A549 (cell line): ENCODE data around the gene DOCK10. TPM values are rescaled to one million over a fixed set of nuclear protein-coding genes. Genes with fewer than 3 reads are reported as not detected.

Experiments used
- ATAC-seq, 2 experiments: fragments of 200-7000 bp in 1 of 2; fragments of >200 bp in 1 of 2; cut with Nextera tagmentation in 1 of 2; cut with Tn5 transposase in 1 of 2; 3 replicates each; pipeline versions ENCODE4 v1.8.0 to v1.9.1; 2018 to 2020; ENCODE audit warnings: mild to moderate bottlenecking in 1 of 2, moderate library complexity in 1 of 2
- CTCF ChIA-PET: fragments of 300-600 bp; sonication (Branson Sonifier 250); formaldehyde crosslinking; extraction: SDS; loops from one replicate; lab custom pipeline; 2021; ENCODE audit warnings: antibody characterized with exemption, inconsistent platforms; lab: Yijun Ruan, JAX
- POLR2A ChIA-PET: fragments of 350-600 bp; formaldehyde crosslinking; extraction: SDS; loops from one replicate; lab custom pipeline; 2021; ENCODE audit warnings: antibody characterized with exemption, inconsistent platforms; lab: Yijun Ruan, JAX
- DNase-seq, 2 experiments: peaks; one replicate each; pipeline versions ENCODE4 v3.0.0 to v3.0.0-alpha.2; 2011 to 2016; ENCODE audit warnings: low read depth in 1 of 2, low spot score in 1 of 2
- FAIRE-seq: peaks from 2 replicates; lab custom pipeline; 2011; peaks lifted over from hg19 to GRCh38; lab: Jason Lieb, UNC
- H3K27ac ChIP-seq, 2 experiments: fragments of >200 bp; sonication (Bioruptor Twin); formaldehyde crosslinking; 3 replicates each; pipeline ENCODE4 v1.5.1; 2016 to 2017
- H3K4me1 ChIP-seq: fragments of >200 bp; sonication (Bioruptor Twin); formaldehyde crosslinking; 3 replicates; pipeline ENCODE4 v1.6.1; 2016
- H3K4me2 ChIP-seq: fragments of >200 bp; sonication (Bioruptor Twin); formaldehyde crosslinking; 3 replicates; pipeline ENCODE4 v1.6.1; 2016
- H3K4me3 ChIP-seq: fragments of >200 bp; sonication (Bioruptor Twin); formaldehyde crosslinking; 3 replicates; pipeline ENCODE4 v1.5.1; 2016
- H3K9me3 ChIP-seq: fragments of >200 bp; sonication (Bioruptor Twin); formaldehyde crosslinking; 3 replicates; pipeline ENCODE4 v1.6.1; 2016
- CBX2 ChIP-seq: fragments of 200-600 bp; sonication (generic); IDR thresholded peaks from 2 replicates; pipeline ENCODE4 v1.6.1; 2016; ENCODE audit warnings: low read depth, mild to moderate bottlenecking, borderline replicate concordance
- CHD2 ChIP-seq: fragments of 150-350 bp; IDR thresholded peaks from 2 replicates; pipeline ENCODE4 v1.6.1; 2014; ENCODE audit warnings: low read length; ENCODE audit not compliant: partially characterized antibody
- CTCF ChIP-seq: fragments of >200 bp; sonication (Bioruptor Twin); formaldehyde crosslinking; IDR thresholded peaks from 3 replicates; pipeline ENCODE4 v1.5.1; 2016
- EHF ChIP-seq: fragments of 250-450 bp; sonication (Bioruptor Pico); IDR thresholded peaks from 2 replicates; pipeline ENCODE4 v1.5.0; 2020; ENCODE audit warnings: mild to moderate bottlenecking
- ELK1 ChIP-seq: fragments of 150-350 bp; IDR thresholded peaks from 2 replicates; pipeline ENCODE4 v1.6.1; 2014; ENCODE audit warnings: low read depth, mild to moderate bottlenecking, low read length
- FOXS1 ChIP-seq: fragments of 250-450 bp; sonication (Bioruptor Pico); IDR thresholded peaks from 2 replicates; pipeline ENCODE4 v1.5.0; 2020; ENCODE audit warnings: mild to moderate bottlenecking, moderate library complexity
- HOXA7 ChIP-seq: fragments of 250-450 bp; sonication (Bioruptor Pico); IDR thresholded peaks from 2 replicates; pipeline ENCODE4 v1.5.0; 2020; ENCODE audit warnings: mild to moderate bottlenecking, moderate library complexity
- HOXB5 ChIP-seq: fragments of 250-450 bp; sonication (Bioruptor Pico); IDR thresholded peaks from 2 replicates; pipeline ENCODE4 v1.5.0; 2020; ENCODE audit warnings: mild to moderate bottlenecking, moderate library complexity
- KDM1A ChIP-seq: fragments of 200-600 bp; sonication (generic); IDR thresholded peaks from 2 replicates; pipeline ENCODE4 v1.6.1; 2016; ENCODE audit warnings: low read depth, mild to moderate bottlenecking
- MAFK ChIP-seq: fragments of 450-650 bp; IDR thresholded peaks from 2 replicates; pipeline ENCODE4 v1.6.1; 2014; ENCODE audit not compliant: partially characterized antibody
- PBX3 ChIP-seq: IDR thresholded peaks from 2 replicates; pipeline ENCODE4 v1.6.1; 2012
- POLR2AphosphoS2 ChIP-seq: conservative IDR thresholded peaks from 2 replicates; pipeline ENCODE4 v1.6.1; 2012; ENCODE audit warnings: low read length, improper control_type of control experiment, inconsistent platforms
- REST ChIP-seq: fragments of 200-600 bp; sonication (generic); IDR thresholded peaks from 2 replicates; pipeline ENCODE4 v1.6.1; 2016; ENCODE audit warnings: antibody characterized with exemption, mild to moderate bottlenecking, moderate library complexity
- RFX5 ChIP-seq: fragments of 450-650 bp; IDR thresholded peaks from 2 replicates; pipeline ENCODE4 v1.7.1; 2014; ENCODE audit warnings: antibody characterized with exemption, mild to moderate bottlenecking, moderate library complexity
- RNF2 ChIP-seq: fragments of 200-600 bp; sonication (generic); IDR thresholded peaks from 2 replicates; pipeline ENCODE4 v1.6.1; 2016; ENCODE audit warnings: low read depth, mild to moderate bottlenecking, antibody characterized with exemption, moderate library complexity, borderline replicate concordance
- SMC3 ChIP-seq: fragments of >200 bp; sonication (Bioruptor Twin); formaldehyde crosslinking; IDR thresholded peaks from 3 replicates; pipeline ENCODE4 v1.6.1; 2018; ENCODE audit warnings: inconsistent platforms
- TFCP2L1 ChIP-seq: fragments of 250-450 bp; sonication (Bioruptor Pico); IDR thresholded peaks from 2 replicates; pipeline ENCODE4 v1.5.0; 2021; ENCODE audit warnings: mild to moderate bottlenecking
- ZC3H11A ChIP-seq: fragments of 450-650 bp; IDR thresholded peaks from 2 replicates; pipeline ENCODE4 v1.6.1; 2014; ENCODE audit warnings: antibody characterized with exemption, mild to moderate bottlenecking
- ZNF302 ChIP-seq: fragments of 250-450 bp; sonication (Bioruptor Pico); IDR thresholded peaks from 2 replicates; pipeline ENCODE4 v1.9.0; 2021; ENCODE audit warnings: inconsistent platforms, mild to moderate bottlenecking, moderate library complexity
- WGBS: methylation state at CpG from one replicate; pipeline ENCODE4 v1.1.6; 2017; ENCODE audit errors: missing lambda C conversion rate; 5-methylcytosine and 5-hydroxymethylcytosine counted together
- polyA plus RNA-seq, 4 experiments: library from polyadenylated mRNA; depleted of rRNA in 3 of 4; stranded (reverse); fragments of >200 nt; fragmentation: RNase III in 1 of 4; extraction: RNeasy Plus Mini Kit Qiagen cat#74134 plus additional on column Dnase treatment in 1 of 4; gene quantifications; 2 replicates in 3 of 4; 3 replicates in 1 of 4; pipeline ENCODE4 v1.2.3, GENCODE V29; 2011 to 2017

The DOCK10 gene
- polyA plus RNA-seq, 2 of the 4 experiments (the other 2 are of a cell fraction) = 43.0 to 45.3 TPM

DNA sequence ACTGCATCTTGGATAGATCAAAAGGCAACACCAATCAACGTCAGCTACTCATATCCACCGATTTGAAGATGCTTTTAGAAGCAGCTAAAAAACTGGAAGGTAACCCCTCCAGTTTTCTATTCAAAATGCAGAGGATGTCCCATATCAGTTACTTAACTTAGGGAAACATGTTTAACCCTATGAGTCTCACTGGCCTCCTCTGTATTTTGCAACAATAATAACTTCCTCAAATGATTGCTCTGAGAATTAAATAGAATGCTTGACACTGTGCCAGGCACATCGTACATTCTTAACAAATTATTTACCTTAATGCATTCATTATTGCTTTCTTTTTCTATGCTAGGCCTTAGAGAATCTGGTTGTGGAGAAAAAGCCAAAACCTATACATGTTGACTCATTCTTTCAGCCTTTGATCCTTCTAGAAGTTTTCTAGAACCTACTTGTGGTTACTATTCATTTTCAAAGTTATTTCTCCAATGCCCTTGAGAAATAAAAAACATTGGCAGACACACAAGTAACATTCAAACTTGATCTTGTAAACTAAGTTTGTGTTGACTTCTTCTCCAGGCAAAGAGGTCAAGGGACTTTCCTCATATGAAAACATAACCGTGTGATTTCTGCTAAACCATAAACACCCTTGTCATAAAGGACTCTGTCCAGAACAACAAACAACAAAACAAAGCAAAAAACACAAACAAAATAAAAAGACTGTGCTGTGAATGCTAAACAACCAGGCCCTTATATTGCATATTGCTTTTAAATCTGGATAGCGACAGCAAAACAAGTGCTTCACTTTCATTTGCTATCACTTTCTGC is 4.6 kb downstream of the DOCK10 start:
- WGBS = 67% methylated on average over 5 of the region's 5 CpGs
- Histone ChIP-seq H3K4me1 (peaks cover 40% of the 10 kb centered on the region), H3K4me3 (no peak overlapping the region), H3K4me2 (peak overlapping the region; percentile 36), H3K27ac (no peak overlapping the region), H3K9me3 (no peaks in the 10 kb centered on the region)
- TF ChIP-seq CBX2 (no peak), TFCP2L1 (CRISPR knock-in tag) (no peak), FOXS1 (CRISPR knock-in tag) (no peak)
- FAIRE-seq (no peak), ATAC-seq (no peak), DNase-seq (no peak)
- ChIA-PET CTCF (no interaction called here), POLR2A (no interaction called here)

DNA sequence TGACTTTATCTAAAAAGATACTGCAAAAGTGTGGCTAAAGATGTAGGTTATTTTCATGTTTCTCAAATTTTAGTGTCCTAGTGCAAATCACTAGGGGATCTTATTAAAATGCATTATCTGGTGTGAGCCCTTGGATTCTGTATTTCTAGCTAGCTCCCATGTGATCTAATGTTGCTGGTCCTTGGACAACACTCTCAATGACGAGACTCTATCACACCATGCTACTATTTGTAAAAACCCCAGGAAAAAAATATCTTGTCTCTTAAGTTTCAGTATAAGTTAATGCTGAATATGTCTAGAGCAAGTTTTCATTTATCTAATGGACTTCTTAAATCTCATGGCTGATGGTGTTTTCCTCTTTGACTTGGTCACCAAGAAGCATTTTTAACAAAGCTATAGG is 5.8 kb downstream of the DOCK10 start:
- Histone ChIP-seq H3K9me3 (no peaks in the 10 kb centered on the region), H3K4me1 (peaks cover 41% of the 10 kb centered on the region), H3K4me3 (no peak overlapping the region), H3K4me2 (no peak overlapping the region), H3K27ac (no peak overlapping the region)
- no peak for FAIRE-seq
- POLR2A ChIA-PET = no interaction called here
- TF ChIP-seq RNF2 = no peak
- no peak for TF ChIP-seq CHD2
- no peak for TF ChIP-seq POLR2AphosphoS2
- TF ChIP-seq HOXA7 (CRISPR knock-in tag) = no peak
- TF ChIP-seq ZC3H11A = no peak
- no peak for TF ChIP-seq PBX3
- no peak for TF ChIP-seq MAFK
- TF ChIP-seq EHF = no peak
- no peak for TF ChIP-seq SMC3
- no peak for TF ChIP-seq CTCF
- TF ChIP-seq ELK1 = no peak
- TF ChIP-seq HOXB5 = no peak
- TF ChIP-seq REST = no peak
- no peak for TF ChIP-seq KDM1A
- no peak for TF ChIP-seq ZNF302 (CRISPR knock-in tag)
- no peak for TF ChIP-seq TFCP2L1 (CRISPR knock-in tag)
- TF ChIP-seq RFX5 = no peak
- CTCF ChIA-PET = no interaction called here
- 93% methylated on average over 1 of the region's 1 CpG for WGBS
- ATAC-seq = no peak
- DNase-seq = no peak
